Activated T-cell treated with anti-CD3 and anti-CD28 coated beads, Interleukin-2, amount 50 U/mL, for 72 hours (primary cell): ENCODE results near the gene PLEKHM2. TPM values are rescaled to one million over a fixed set of nuclear protein-coding genes. Genes with fewer than 3 reads are reported as not detected.

Experiments used
- ATAC-seq, 2 donors: fragments of 150-1000 bp; cut with Tn5 transposase; replicated peaks in 1 of 2; 2 replicates each; pipeline ENCODE4 v1.10.0; 2021; ENCODE audit warnings: moderate library complexity in 2 of 2, mild to moderate bottlenecking in 1 of 2
- DNase-seq, 2 donors: peaks; one replicate each; pipeline ENCODE4 v3.0.0; 2021 to 2022; ENCODE audit warnings: mixed read lengths in 1 of 2
- H3K27ac Mint-ChIP-seq: one replicate; pipeline ENCODE4 v1.8.0; 2022; ENCODE audit warnings: mild to moderate bottlenecking, moderate library complexity, mixed read lengths
- H3K27me3 Mint-ChIP-seq: one replicate; pipeline ENCODE4 v1.8.0; 2022; ENCODE audit warnings: low read depth, mixed read lengths
- H3K36me3 Mint-ChIP-seq, 2 donors: one replicate each; pipeline ENCODE4 v1.8.0; 2022; ENCODE audit warnings: mixed read lengths in 2 of 2, mild to moderate bottlenecking in 1 of 2; ENCODE audit not compliant: insufficient read depth in 2 of 2
- H3K4me1 Mint-ChIP-seq: one replicate; pipeline ENCODE4 v1.8.0; 2022; ENCODE audit warnings: low read depth, mixed read lengths
- H3K4me3 Mint-ChIP-seq, 2 donors: one replicate each; pipeline ENCODE4 v1.8.0; 2022; ENCODE audit warnings: mild to moderate bottlenecking in 2 of 2, mixed read lengths in 2 of 2, moderate library complexity in 2 of 2
- H3K9me3 Mint-ChIP-seq, 2 donors: one replicate each; pipeline ENCODE4 v1.8.0; 2022; ENCODE audit warnings: mixed read lengths in 2 of 2
- total RNA-seq, 2 donors: library from RNA; stranded (reverse); gene quantifications; one replicate each; pipeline ENCODE4 v1.2.3, GENCODE V29; 2022

PLEKHM2 gene
- total RNA-seq, 2 donors from 2014 or later, result 79.7 to 82.7 TPM

DNA sequence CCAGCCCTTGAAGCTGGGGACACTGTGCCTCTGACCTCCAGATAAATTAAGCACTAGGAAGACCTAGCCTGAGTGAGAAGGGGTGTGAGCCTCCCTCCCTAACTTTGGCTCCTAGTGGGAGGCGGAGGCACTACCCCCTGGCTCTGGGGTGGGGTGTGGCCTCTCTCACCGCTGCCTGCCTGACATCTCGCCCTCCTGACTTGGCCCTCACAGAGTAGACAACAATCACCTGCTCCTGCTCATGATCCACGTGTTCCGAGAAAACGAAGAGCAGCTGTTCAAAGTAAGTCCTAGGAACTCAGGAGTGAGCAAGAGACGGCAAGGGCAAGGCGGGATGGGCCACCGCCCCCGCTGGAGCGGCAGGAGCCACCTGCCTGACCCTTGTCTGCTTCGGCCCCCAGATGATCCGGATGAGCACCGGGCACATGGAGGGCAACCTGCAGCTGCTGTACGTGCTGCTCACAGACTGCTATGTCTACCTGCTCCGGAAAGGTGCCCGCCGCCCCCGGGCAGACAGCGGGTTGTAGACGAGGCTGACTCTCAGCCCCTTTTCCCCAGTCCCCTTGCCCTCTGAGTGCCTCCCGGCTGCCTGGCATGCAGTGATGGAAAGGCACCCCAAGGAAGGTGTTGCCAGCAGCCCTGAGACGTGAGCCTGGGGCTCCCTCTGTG is 43.9 kb downstream of the PLEKHM2 start:
- no peaks in the 10 kb centered on the region for H3K4me1 Mint-ChIP-seq
- DNase-seq, result no peak
- H3K4me3 Mint-ChIP-seq, result no peak overlapping the region
- peaks cover 0 to 2% of the 10 kb centered on the region in 2 donors for H3K36me3 Mint-ChIP-seq
- no peak for ATAC-seq
- H3K27me3 Mint-ChIP-seq, result no peaks in the 10 kb centered on the region
- H3K9me3 Mint-ChIP-seq, result no peaks in the 10 kb centered on the region
- no peak overlapping the region for H3K27ac Mint-ChIP-seq

DNA sequence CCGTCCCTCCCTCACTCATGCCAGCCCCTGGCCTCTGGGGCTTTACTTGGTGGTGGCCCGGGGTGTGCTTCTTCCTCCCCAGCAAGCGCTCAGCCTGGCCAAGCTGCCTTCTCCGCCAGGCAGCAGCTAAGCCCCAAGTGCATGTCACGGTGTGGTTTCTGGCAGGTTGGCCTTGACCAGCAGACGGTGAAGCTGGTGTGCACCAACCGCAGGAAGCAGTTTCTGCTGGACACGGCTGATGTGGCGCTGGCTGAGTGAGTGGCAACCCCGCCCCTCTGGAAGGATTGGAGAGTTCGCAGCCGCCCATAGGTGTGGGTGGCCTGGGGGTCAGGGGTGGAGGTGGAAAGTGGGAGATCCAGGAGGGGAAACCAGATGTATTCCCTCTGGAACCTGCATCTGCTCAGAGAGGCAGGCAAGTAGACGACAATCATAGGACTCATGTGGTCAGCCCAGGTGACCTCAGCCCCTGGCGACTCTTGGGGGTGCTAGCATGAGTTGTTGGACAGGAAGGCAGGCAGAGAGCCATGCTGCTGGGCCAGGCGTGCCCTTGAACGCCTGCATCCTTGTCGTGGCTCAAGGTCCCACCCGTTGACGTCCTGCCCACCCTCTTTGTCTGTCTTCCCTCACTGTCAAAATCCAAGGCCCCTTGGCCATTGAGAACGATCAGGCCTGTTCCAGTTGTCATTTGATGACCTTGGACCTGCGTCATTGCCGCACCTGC is 45.0 kb downstream of the PLEKHM2 start:
- no peak overlapping the region for H3K4me3 Mint-ChIP-seq
- H3K36me3 Mint-ChIP-seq, result peaks cover 2% of the 10 kb centered on the region in 2 donors
- no peak overlapping the region for H3K27ac Mint-ChIP-seq
- no peaks in the 10 kb centered on the region for H3K4me1 Mint-ChIP-seq
- no peak for DNase-seq
- H3K9me3 Mint-ChIP-seq, result no peaks in the 10 kb centered on the region
- ATAC-seq, result no peak
- no peaks in the 10 kb centered on the region for H3K27me3 Mint-ChIP-seq

DNA sequence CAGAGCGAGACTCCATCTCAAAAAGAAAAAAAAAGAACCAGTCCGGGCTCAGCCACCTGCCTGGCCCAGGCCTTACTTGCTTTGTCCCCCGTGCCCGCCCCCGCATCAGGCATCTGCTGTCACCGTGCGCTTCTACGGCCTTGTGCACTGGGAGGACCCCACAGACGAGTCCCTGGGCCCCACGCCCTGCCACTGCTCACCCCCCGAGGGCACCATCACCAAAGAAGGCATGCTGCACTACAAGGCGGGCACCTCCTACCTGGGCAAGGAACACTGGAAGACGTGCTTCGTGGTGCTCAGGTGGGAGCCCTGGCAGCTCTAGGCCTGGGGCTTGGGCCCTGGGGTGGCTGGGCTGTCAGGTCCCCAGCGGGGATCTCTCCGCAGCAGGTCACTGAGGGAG is 46.3 kb downstream of the PLEKHM2 start:
- peaks cover 2% of the 10 kb centered on the region in 2 donors for H3K36me3 Mint-ChIP-seq
- no peak for ATAC-seq
- H3K4me1 Mint-ChIP-seq, result no peaks in the 10 kb centered on the region
- H3K27me3 Mint-ChIP-seq, result no peaks in the 10 kb centered on the region
- H3K27ac Mint-ChIP-seq, result no peak overlapping the region
- H3K4me3 Mint-ChIP-seq, result no peak overlapping the region
- no peaks in the 10 kb centered on the region for H3K9me3 Mint-ChIP-seq
- DNase-seq, result no peak

DNA sequence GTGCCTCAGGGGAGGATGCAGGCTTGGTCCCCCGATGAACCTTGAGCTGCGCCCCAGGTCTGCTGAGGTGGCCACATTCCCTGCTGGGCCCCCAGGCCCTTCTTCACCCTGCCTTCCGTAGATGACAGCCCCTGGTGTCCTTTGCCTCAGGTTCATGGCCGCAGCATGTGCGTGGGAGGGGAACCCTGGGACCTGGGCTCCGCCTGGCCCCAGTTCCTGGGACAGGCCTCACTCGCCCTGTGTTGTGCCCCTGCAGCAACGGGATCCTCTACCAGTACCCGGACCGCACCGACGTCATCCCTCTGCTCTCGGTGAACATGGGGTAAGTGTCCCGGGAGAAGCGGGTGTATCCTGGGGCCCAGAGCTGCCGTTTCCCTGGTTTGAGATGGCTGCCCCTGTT is 46.8 kb downstream of the PLEKHM2 start:
- Mint-ChIP-seq H3K36me3 (peaks cover 2% of the 10 kb centered on the region in 2 donors), H3K4me1 (no peaks in the 10 kb centered on the region), H3K4me3 (no peak overlapping the region), H3K27ac (no peak overlapping the region), H3K27me3 (no peaks in the 10 kb centered on the region), H3K9me3 (no peaks in the 10 kb centered on the region)
- ATAC-seq, result no peak
- no peak for DNase-seq

DNA sequence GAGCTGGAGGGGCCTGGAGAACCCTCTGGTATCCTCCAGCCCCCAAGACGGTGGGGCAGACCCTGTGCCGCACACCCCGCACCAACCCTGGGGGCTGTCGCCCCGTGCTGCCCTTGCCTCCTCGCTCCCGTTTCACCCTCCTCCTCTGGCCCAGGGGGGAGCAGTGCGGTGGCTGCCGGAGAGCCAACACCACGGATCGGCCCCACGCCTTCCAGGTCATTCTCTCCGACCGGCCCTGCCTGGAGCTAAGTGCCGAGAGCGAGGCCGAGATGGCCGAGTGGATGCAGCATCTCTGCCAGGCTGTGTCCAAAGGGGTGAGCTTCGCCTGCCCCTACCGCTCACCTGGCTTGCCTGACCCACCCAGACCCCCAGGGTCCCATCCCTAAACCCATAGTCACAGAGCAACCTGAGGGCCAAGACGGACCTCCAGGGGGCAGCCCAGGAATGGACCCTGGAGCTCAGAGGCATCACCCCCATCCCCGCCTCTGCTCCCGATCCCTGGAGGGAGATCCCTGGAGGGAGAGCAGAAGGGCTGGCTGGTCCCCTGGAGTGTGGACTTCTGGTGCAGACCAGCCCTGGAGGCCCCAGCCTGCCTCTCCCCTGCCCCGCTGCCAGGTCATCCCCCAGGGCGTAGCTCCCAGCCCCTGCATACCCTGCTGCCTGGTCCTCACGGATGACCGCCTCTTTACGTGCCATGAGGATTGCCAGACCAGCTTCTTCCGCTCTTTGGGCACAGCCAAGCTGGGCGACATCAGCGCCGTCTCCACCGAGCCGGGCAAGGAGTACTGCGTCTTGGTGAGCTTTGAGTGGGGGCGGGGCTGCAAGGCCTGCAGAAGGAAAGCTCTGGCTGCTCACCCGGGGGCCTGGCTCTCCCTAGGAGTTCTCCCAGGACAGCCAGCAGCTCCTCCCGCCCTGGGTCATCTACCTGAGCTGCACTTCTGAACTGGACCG is 47.9 kb downstream of the PLEKHM2 start:
- H3K27me3 Mint-ChIP-seq, result no peaks in the 10 kb centered on the region

DNA sequence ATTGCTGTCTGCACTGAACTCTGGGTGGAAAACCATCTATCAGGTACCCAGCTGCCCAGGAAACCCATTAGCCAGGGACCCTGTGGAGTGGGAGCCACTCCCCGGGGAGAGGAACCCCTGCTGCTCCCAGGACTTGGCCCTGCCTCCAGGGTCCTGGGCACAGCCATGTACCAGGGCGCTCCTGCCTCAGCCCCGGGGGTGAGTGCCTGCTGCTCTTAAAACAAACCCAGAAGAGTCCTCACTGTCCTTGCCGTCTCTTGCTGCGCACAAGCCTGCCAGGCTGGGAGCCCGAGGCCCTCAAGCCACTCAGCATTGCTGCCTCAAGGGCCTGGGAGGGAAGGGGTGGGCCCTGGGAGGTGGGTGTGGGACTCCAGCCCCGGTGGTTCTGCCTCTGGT is 48.6 kb downstream of the PLEKHM2 start:
- H3K27ac Mint-ChIP-seq, result no peak overlapping the region
- H3K36me3 Mint-ChIP-seq, result peaks cover 0 to 2% of the 10 kb centered on the region in 2 donors
- H3K4me3 Mint-ChIP-seq, result no peak overlapping the region
- no peaks in the 10 kb centered on the region for H3K27me3 Mint-ChIP-seq
- ATAC-seq, result no peak
- H3K4me1 Mint-ChIP-seq, result no peaks in the 10 kb centered on the region
- DNase-seq, result no peak
- no peaks in the 10 kb centered on the region for H3K9me3 Mint-ChIP-seq

More for the DNA sequence above, 47.9 kb downstream of the PLEKHM2 start:
- no peak for DNase-seq
- ATAC-seq, result no peak
- no peaks in the 10 kb centered on the region for H3K4me1 Mint-ChIP-seq
- H3K27ac Mint-ChIP-seq, result no peak overlapping the region
- peaks cover 0 to 2% of the 10 kb centered on the region in 2 donors for H3K36me3 Mint-ChIP-seq
- H3K9me3 Mint-ChIP-seq, result no peaks in the 10 kb centered on the region
- no peak overlapping the region for H3K4me3 Mint-ChIP-seq

DNA sequence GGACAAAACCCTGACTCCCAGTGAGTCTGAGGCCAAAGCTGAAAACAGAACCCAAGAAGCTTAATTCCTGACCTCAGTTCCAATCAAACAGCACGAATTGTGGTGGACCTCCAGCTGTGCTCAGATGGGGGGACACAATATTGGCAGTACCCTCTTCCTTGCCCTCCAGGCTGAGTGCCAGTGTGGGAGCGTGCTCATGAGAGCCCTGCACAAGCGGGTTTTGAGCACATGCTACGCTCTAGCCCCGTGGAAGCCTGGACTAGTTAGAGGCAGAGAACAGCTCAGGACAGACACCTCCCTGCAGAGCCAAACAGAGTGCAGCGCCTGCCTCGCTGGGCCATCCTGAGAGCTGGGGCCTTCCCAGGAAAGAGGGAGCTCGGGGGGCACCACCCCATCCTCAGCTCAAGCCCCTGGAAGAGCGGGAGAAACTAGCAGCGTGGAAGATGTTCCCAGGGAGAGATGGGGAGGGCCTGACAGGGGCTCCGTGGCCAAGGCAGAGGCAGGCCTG is 49.2 kb downstream of the PLEKHM2 start:
- DNase-seq, result no peak
- no peak overlapping the region for H3K27ac Mint-ChIP-seq
- H3K27me3 Mint-ChIP-seq, result no peaks in the 10 kb centered on the region
- ATAC-seq, result no peak
- H3K9me3 Mint-ChIP-seq, result no peaks in the 10 kb centered on the region
- no peaks in the 10 kb centered on the region for H3K4me1 Mint-ChIP-seq
- H3K4me3 Mint-ChIP-seq, result no peak overlapping the region
- H3K36me3 Mint-ChIP-seq, result peaks cover 0 to 2% of the 10 kb centered on the region in 2 donors

DNA sequence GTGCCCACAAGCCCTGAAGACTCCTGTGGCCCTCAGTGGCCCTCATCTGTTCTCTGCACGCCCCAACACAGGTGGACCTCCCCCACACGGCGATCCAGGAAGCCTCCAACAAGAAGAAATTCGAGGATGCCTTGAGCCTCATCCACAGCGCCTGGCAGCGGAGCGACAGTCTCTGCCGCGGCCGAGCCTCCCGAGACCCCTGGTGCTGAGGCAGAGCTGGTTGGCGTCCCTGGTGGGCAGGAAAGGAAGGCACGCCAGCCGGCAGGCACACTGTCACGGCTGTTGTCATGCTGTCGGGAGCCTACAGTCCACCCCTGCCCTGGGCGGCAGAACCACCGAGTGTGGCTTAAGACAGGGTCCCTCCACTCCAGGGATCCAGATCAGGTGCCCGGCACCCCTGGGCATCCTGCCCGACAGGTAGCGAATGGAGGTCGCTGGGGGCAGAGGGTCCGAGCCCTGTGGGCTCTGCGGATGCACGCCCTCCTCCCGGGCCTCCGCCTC is 49.7 kb downstream of the PLEKHM2 start:
- H3K4me3 Mint-ChIP-seq, result no peak overlapping the region
- ATAC-seq, result no peak
- no peak overlapping the region for H3K27ac Mint-ChIP-seq
- H3K4me1 Mint-ChIP-seq, result no peaks in the 10 kb centered on the region
- no peaks in the 10 kb centered on the region for H3K9me3 Mint-ChIP-seq
- peaks cover 0 to 2% of the 10 kb centered on the region in 2 donors for H3K36me3 Mint-ChIP-seq
- no peaks in the 10 kb centered on the region for H3K27me3 Mint-ChIP-seq
- DNase-seq, result no peak

DNA sequence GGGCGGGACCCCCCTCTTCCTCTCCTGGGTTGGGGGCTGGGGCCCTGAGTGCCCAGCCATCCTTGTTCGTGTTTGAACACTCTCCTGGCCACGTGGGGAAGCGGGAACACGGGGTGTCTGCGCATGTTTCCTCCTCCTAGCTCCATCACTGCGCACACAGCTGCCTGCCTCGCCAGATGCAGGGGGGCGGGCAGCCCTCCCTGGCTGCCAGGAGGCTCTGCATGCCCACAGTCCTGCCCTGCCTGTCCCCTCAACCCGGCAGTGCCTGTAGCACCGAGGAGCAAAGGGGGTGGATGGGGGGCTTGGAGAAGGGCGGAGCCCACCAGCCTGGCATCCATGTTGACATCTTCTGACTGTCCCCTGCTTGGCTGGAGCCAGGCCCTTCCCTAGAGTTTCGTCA is 50.2 kb downstream of the PLEKHM2 start:
- Mint-ChIP-seq H3K4me1 (no peaks in the 10 kb centered on the region), H3K27ac (no peak overlapping the region), H3K36me3 (peaks cover 0 to 2% of the 10 kb centered on the region in 2 donors), H3K9me3 (no peaks in the 10 kb centered on the region), H3K4me3 (no peak overlapping the region), H3K27me3 (no peaks in the 10 kb centered on the region)
- DNase-seq, result no peak
- ATAC-seq, result no peak

DNA sequence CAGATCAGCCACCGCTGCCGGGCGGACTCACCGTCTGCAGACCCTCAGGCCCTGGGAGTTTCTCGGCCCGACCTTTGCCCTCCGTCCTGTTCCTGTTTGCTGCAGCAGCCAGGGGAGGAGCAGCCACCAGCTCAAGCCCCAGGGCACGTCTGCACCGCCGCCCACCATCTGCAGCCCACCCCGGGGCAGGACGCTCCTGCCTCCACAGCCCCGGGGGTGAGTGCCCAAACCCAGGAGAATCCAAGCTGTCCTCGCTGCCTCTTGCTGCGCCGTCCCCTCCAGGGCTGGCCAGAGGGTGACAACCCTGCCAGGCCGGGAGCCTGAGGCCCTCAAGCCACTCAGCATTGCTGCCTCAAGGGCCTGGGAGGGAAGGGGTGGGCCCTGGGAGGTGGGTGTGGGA is 50.8 kb downstream of the PLEKHM2 start:
- Mint-ChIP-seq H3K4me3 (no peak overlapping the region), H3K36me3 (peaks cover 0 to 2% of the 10 kb centered on the region in 2 donors), H3K27ac (no peak overlapping the region), H3K9me3 (no peaks in the 10 kb centered on the region), H3K4me1 (no peaks in the 10 kb centered on the region), H3K27me3 (no peaks in the 10 kb centered on the region)
- DNase-seq (no peak), ATAC-seq (no peak)

DNA sequence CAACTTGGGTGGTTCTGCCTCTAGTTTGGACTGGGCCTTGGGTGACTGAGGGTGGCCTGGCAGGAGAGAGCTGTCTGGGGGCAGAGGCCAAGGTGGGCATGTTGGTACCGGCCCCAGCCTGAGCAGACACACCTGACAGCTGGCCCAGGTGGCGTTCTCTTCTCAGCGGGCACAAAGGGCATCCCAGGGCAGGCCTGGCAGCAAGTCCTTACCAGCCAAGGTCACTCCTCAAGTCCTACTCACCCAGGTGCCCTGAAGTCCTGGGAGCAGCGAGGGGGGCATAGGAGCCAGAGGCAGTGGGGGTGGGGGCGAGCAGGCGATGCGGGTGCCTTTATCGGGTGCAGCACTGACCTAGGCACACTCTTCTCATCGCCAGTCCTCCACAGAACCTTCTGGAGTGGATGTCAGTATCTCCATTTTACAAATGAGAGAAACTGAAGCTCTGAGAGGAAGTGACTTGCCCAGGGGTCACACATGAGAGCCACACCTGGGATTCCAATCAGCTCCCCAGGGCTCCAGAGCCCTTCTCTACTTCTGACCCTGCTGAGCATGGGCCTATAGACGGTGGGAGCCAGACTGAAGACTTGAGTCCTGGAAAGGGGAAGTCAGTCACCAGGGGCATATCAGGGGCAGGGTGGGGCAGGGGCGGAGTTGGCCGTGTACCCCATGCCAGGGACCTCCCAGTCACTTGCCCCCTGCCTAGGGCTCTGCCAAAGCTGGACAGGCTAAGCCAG is 51.4 kb downstream of the PLEKHM2 start:
- Mint-ChIP-seq H3K36me3 (peaks cover 0 to 2% of the 10 kb centered on the region in 2 donors), H3K4me3 (no peak overlapping the region), H3K9me3 (no peaks in the 10 kb centered on the region), H3K4me1 (no peaks in the 10 kb centered on the region), H3K27ac (no peak overlapping the region), H3K27me3 (no peaks in the 10 kb centered on the region)
- no peak for DNase-seq
- no peak for ATAC-seq
